GM23338 (cell line): ENCODE measurements around the gene LENEP.

ENCODE experiments used
- CTCF ChIP-seq, 2 experiments: fragments of 200-600 bp in 1 of 2; sonication (generic) in 1 of 2; conservative IDR thresholded peaks; 2 replicates each; pipeline versions ENCODE4 v1.5.1 to v1.6.1; 2016 to 2017; ENCODE audit warnings: antibody characterized with exemption in 2 of 2, low read depth in 2 of 2, mild to moderate bottlenecking in 2 of 2, moderate library complexity in 1 of 2
- EZH2 ChIP-seq: fragments of 200-600 bp; sonication (generic); IDR thresholded peaks from one replicate; pipeline ENCODE4 v1.8.0; 2017; ENCODE audit warnings: antibody characterized with exemption, mild to moderate bottlenecking, low read depth; ENCODE audit not compliant: unreplicated experiment
- EZH2phosphoT487 ChIP-seq: fragments of 200-600 bp; sonication (generic); IDR thresholded peaks from one replicate; pipeline ENCODE4 v1.8.1; 2018; ENCODE audit warnings: antibody characterized with exemption; ENCODE audit not compliant: unreplicated experiment
- JUNB ChIP-seq: IDR thresholded peaks from one replicate; pipeline ENCODE4 v1.6.1; 2016; ENCODE audit warnings: antibody characterized with exemption; ENCODE audit not compliant: unreplicated experiment
- POLR2AphosphoS5 ChIP-seq: IDR thresholded peaks from 2 replicates; pipeline ENCODE4 v1.6.1; 2016; ENCODE audit warnings: antibody characterized with exemption, low read depth
- REST ChIP-seq: IDR thresholded peaks from one replicate; pipeline ENCODE4 v1.6.1; 2018; ENCODE audit warnings: antibody characterized with exemption; ENCODE audit not compliant: unreplicated experiment
- ZNF114 ChIP-seq: fragments of 250-450 bp; sonication (Bioruptor Pico); IDR thresholded peaks from 2 replicates; pipeline ENCODE4 v1.5.0; 2020; ENCODE audit warnings: mild to moderate bottlenecking, moderate library complexity

- TF ChIP-seq CTCF (conservative IDR thresholded peaks at IDR 0.05; ENCODE audit: low read depth in 2 of 2) (no peak), EZH2 (no peak), ZNF114 (CRISPR knock-in tag) (no peak), POLR2AphosphoS5 (no peak), REST (no peak), EZH2phosphoT487 (no peak), JUNB (no peak)
Observed at GRCh38 chr1:155016231-155016831, 22.9 kb downstream of the LENEP start.
